ENCODE measurements around the gene TSSK6. TPM values are rescaled to one million over a fixed set of nuclear protein-coding genes. Genes with fewer than 3 reads are reported as not detected.

TSSK6 gene
- total RNA-seq, 1 donor, result 1.9 TPM

GRCh38 chr19:19540715-19541515 is 25.6 kb upstream of the TSSK6 start:
- TF ChIP-seq, protein P1, sequence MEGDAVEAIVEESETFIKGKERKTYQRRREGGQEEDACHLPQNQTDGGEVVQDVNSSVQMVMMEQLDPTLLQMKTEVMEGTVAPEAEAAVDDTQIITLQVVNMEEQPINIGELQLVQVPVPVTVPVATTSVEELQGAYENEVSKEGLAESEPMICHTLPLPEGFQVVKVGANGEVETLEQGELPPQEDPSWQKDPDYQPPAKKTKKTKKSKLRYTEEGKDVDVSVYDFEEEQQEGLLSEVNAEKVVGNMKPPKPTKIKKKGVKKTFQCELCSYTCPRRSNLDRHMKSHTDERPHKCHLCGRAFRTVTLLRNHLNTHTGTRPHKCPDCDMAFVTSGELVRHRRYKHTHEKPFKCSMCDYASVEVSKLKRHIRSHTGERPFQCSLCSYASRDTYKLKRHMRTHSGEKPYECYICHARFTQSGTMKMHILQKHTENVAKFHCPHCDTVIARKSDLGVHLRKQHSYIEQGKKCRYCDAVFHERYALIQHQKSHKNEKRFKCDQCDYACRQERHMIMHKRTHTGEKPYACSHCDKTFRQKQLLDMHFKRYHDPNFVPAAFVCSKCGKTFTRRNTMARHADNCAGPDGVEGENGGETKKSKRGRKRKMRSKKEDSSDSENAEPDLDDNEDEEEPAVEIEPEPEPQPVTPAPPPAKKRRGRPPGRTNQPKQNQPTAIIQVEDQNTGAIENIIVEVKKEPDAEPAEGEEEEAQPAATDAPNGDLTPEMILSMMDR (IDR thresholded peaks at IDR 0.05; ENCODE audit: insufficient read depth, low read length), result no peak
- no peak overlapping the region for H3K4me3 ChIP-seq (ENCODE audit: low read depth, low read length)
- DNase-seq (ENCODE audit: low read depth), result no peak

- no peak overlapping the region for H3K4me3 ChIP-seq (ENCODE audit: low read depth, low read length)
- TF ChIP-seq, protein P1 (IDR thresholded peaks at IDR 0.05; ENCODE audit: insufficient read depth, low read length), result no peak
- no peak for DNase-seq (ENCODE audit: low read depth)
Measured at GRCh38 chr19:19540064-19540714, 24.8 kb upstream of the TSSK6 start.

DNA sequence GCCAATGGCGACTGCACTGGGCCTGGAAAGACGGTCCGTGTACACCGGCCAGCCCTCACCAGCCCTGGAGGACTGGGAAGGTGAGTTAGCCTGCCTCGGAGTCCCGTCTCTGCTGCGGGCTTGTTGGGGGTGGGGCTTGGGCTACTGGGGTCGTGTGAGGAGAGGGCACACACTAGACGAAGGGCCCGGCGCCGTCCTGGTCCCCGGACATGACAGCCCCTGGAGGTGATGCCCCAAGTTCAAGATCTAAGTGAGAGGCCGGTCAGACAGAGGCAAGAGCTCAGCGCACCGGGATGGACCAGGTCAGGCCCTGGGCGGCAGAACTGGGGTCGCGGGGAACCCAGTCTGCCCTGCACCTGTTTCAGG is 24.3 kb upstream of the TSSK6 start:
- TF ChIP-seq, protein P1 (IDR thresholded peaks at IDR 0.05; ENCODE audit: insufficient read depth, low read length), result no peak
- H3K4me3 ChIP-seq (ENCODE audit: low read depth, low read length), result no peak overlapping the region

GRCh38 chr19:19538785-19539166 is 23.4 kb upstream of the TSSK6 start:
- H3K4me3 ChIP-seq (ENCODE audit: low read depth, low read length), result no peak overlapping the region
- TF ChIP-seq, protein P1 (IDR thresholded peaks at IDR 0.05; ENCODE audit: insufficient read depth, low read length), result no peak
- DNase-seq (ENCODE audit: low read depth), result no peak

More for the DNA sequence above, 24.3 kb upstream of the TSSK6 start:
- DNase-seq (ENCODE audit: low read depth), result no peak

- H3K4me3 ChIP-seq (ENCODE audit: low read depth, low read length), result peak within 1 kb of the TSS; percentile 17
- DNase-seq (ENCODE audit: low read depth), result no peak
- TF ChIP-seq, protein P1 (IDR thresholded peaks at IDR 0.05; ENCODE audit: insufficient read depth, low read length), result no peak
Measured at GRCh38 chr19:19538061-19538784, 22.9 kb upstream of the TSSK6 start, which contains the start of gene CILP2. CILP2 (plus strand) TSS chr19:19538265; CDS start chr19:19538350, 85 bp downstream.

DNA sequence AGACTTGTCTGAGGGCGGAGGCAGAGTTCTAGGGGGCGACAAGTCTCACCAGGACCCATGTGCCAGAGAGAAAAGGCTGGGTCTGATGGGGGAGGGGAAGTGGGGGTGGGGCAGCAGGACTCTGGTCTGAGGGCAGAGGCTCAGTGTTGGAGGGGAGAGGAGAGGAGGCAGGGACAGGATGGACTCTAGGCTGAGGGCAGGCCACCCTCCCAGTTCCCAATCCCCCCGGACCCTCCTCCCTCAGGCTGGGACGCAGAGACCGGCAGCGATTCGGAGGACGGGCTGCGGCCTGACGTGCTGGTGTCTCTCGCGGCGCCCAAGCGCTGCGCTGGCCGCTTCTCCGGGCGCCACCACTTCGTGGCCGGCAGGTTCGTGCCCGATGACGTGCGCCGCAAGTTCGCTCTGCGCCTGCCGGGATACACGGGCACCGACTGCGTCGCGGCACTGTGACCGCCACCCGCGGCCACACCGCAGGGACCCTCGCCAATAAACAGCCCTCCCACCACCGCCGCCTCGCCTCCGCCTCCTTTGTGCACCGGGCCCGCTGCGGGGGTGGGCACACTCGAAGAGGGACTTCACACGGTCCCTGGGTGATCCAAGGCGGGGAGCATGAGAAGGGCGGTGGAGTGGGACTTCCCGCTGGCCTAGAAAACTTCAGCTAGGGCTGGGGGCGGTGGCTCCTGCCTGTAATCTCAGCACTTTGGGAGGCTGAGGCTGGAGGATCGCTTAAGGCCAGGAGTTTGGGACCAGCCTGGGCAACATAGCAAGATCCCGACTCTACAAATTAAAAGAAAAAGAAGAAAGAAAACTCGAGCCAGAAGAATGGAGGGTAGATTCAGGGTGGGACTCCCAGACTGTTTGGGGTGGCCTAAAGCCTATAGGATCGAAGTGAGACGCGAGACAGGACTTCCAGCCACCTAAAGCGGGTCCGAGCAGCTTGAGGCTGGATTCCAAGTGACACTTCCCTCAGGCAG is 22.0 kb upstream of the TSSK6 start:
- TF ChIP-seq, protein P1 (IDR thresholded peaks at IDR 0.05; ENCODE audit: insufficient read depth, low read length), result no peak
- H3K4me3 ChIP-seq (ENCODE audit: low read depth, low read length), result no peak overlapping the region
- DNase-seq (ENCODE audit: low read depth), result no peak
